Heart left ventricle (tissue), 13 donors: ENCODE data around the gene WWOX.

Experiments
- POLR2A ChIP-seq, 2 donors: fragments of 450-650 bp; IDR thresholded peaks; one replicate each; pipeline ENCODE4 v1.6.1; 2017; ENCODE audit warnings: antibody characterized with exemption in 2 of 2, mild to moderate bottlenecking in 2 of 2, moderate library complexity in 2 of 2
- TF ChIP-seq, protein P1 (sequence below), 12 donors: fragments of 200-600 bp; sonication (generic) in 4 of 12; IDR thresholded peaks; one replicate each; pipeline versions ENCODE4 v1.5.0 to v1.8.0; 2018 to 2022; ENCODE audit warnings: antibody characterized with exemption in 12 of 12, mild to moderate bottlenecking in 5 of 12
- donor health status: ischemic (EF 13 %, LVEDD 7.1; RV severe dilation, severe dysfunction).
- donor health status: DM: no; HTN: yes; CAD: no.
- donor health status: DM: no; HTN: no; CAD: no.
- donor health status: ischemic (EF 25% LVEDD 6.9; RV normal size, moderate dysfunction).
- donor health status: ischemic (EF 25% LVEDD 5.7; RV mildly dilated, moderate dysfunction).
- donor health status: ischemic (EF 35%, LVEDD 5.7; RV mildly dilated, moderate dysfunction).
- donor health status: nonischemic (EF 11% LVEDD 7.7; RV severe dilation, severe dysfunction).
- donor health status: DM: yes; HTN: yes; CAD: no.
- donor health status: PGD.
- donor health status: ischemic (EF 29% LVEDD 5.4; RV normal size, mild dysfunction).
- donor health status: nonischemic (EF 23%, LVEDD 6.1; RV moderate dilation, normal function).

DNA sequence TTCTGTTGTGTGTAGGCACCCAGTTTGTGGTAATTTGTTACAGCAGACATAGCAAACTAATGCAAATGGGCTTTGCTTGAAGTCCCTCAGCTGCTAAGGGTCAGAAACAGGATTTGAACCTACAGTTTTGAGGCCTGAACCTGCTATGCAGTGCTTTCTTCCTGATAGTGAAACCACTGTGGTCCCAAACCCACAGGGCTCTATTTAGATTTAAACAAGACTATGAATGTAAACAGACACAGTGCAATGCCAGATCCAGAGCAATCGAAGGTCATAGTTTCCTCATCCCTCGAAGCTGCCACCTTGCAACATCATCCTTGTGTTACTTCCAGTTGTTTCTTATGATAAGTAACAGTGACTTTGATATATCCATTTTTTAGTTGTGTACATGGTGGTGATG, 630.2 kb downstream of the WWOX start:
- TF ChIP-seq, protein P1, sequence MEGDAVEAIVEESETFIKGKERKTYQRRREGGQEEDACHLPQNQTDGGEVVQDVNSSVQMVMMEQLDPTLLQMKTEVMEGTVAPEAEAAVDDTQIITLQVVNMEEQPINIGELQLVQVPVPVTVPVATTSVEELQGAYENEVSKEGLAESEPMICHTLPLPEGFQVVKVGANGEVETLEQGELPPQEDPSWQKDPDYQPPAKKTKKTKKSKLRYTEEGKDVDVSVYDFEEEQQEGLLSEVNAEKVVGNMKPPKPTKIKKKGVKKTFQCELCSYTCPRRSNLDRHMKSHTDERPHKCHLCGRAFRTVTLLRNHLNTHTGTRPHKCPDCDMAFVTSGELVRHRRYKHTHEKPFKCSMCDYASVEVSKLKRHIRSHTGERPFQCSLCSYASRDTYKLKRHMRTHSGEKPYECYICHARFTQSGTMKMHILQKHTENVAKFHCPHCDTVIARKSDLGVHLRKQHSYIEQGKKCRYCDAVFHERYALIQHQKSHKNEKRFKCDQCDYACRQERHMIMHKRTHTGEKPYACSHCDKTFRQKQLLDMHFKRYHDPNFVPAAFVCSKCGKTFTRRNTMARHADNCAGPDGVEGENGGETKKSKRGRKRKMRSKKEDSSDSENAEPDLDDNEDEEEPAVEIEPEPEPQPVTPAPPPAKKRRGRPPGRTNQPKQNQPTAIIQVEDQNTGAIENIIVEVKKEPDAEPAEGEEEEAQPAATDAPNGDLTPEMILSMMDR (IDR thresholded peaks at IDR 0.05), result no peak
- TF ChIP-seq POLR2A (IDR thresholded peaks at IDR 0.05), result no peak
